Endothelial cell of umbilical vein (primary cell): ENCODE measurements around the gene ADAMTS17. TPM values are rescaled to one million over a fixed set of nuclear protein-coding genes. Genes with fewer than 3 reads are reported as not detected.

Experiments
- BruUV-seq: library from RNA; stranded (reverse); fragments of 400-500 nt; replicated peaks from 2 replicates; lab custom pipeline; 2021; lab: Mats Ljungman, UMichigan
- CTCF ChIA-PET: fragments of 300-600, 350-600 bp; sonication (Branson Sonifier 250); formaldehyde crosslinking; loops from one replicate; lab custom pipeline; 2021; ENCODE audit warnings: antibody characterized with exemption, inconsistent platforms; lab: Charles Lee
- POLR2A ChIA-PET: fragments of 300-600, 350-600 bp; sonication (Branson Sonifier 250); formaldehyde crosslinking; loops from one replicate; lab custom pipeline; 2021; ENCODE audit warnings: antibody characterized with exemption, inconsistent platforms; lab: Charles Lee
- DNase-seq: peaks from one replicate; pipeline ENCODE4 v3.0.0-alpha.2; 2011; ENCODE audit warnings: low read depth, low spot score
- FAIRE-seq: peaks from 2 replicates; lab custom pipeline; 2011; peaks lifted over from hg19 to GRCh38; lab: Jason Lieb, UNC
- H2AFZ ChIP-seq: 2 replicates; pipeline ENCODE4 v1.6.0; 2012; ENCODE audit warnings: low read depth, low read length, control low read depth, inconsistent platforms
- H3K27ac ChIP-seq: 2 replicates; pipeline ENCODE4 v1.5.1; 2011; ENCODE audit warnings: low read depth, mild to moderate bottlenecking, control low read depth, low read length, moderate library complexity; ENCODE audit not compliant: insufficient read depth
- H3K27me3 ChIP-seq, 2 experiments: 2 replicates each; pipeline versions ENCODE4 v1.6.0 to v1.6.1; 2011; ENCODE audit warnings: low read length in 2 of 2, mixed read lengths in 1 of 2; ENCODE audit not compliant: control insufficient read depth in 2 of 2, insufficient read depth in 2 of 2
- H3K36me3 ChIP-seq, 2 experiments: 2 replicates in 1 of 2; 3 replicates in 1 of 2; pipeline ENCODE4 v1.5.1; 2011; ENCODE audit warnings: low read length in 2 of 2, mild to moderate bottlenecking in 1 of 2, moderate library complexity in 1 of 2; ENCODE audit not compliant: control insufficient read depth in 2 of 2, insufficient read depth in 2 of 2; ENCODE audit errors: extremely low read depth in 1 of 2
- H3K4me1 ChIP-seq: 3 replicates; pipeline ENCODE4 v1.5.1; 2011; ENCODE audit warnings: mild to moderate bottlenecking, low read length; ENCODE audit not compliant: control insufficient read depth, insufficient read depth; ENCODE audit errors: extremely low read depth
- H3K4me2 ChIP-seq: 2 replicates; pipeline ENCODE4 v1.6.1; 2011; ENCODE audit warnings: low read length, control low read depth, mixed read lengths; ENCODE audit not compliant: insufficient read depth
- H3K4me3 ChIP-seq, 3 experiments: fragments of 200-600 bp in 1 of 3; sonication (generic), shearing (Covaris generic) in 1 of 3; replicated peaks in 1 of 3; 2 replicates each; pipeline ENCODE4 v1.5.1; 2011 to 2016; ENCODE audit warnings: control low read depth in 3 of 3, low read length in 3 of 3, mild to moderate bottlenecking in 2 of 3, inconsistent platforms in 1 of 3, low read depth in 1 of 3, moderate library complexity in 1 of 3; ENCODE audit not compliant: insufficient read depth in 1 of 3
- H3K79me2 ChIP-seq: 2 replicates; pipeline ENCODE4 v1.6.0; 2012; ENCODE audit warnings: low read length, inconsistent platforms; ENCODE audit not compliant: control insufficient read depth, insufficient read depth
- H3K9ac ChIP-seq: replicated peaks from 2 replicates; pipeline ENCODE3; 2011; ENCODE audit warnings: low read length, control low read depth; ENCODE audit not compliant: insufficient read depth; ENCODE audit errors: extremely low read depth
- H3K9me1 ChIP-seq: replicated peaks from 3 replicates; pipeline ENCODE4 v1.6.0; 2011; ENCODE audit warnings: mild to moderate bottlenecking, low read length; ENCODE audit not compliant: control insufficient read depth, insufficient read depth; ENCODE audit errors: extremely low read depth
- H3K9me3 ChIP-seq: replicated peaks from 2 replicates; pipeline ENCODE4 v1.5.1; 2012; ENCODE audit warnings: low read length, inconsistent platforms; ENCODE audit not compliant: control insufficient read depth, insufficient read depth
- H4K20me1 ChIP-seq: replicated peaks from 2 replicates; pipeline ENCODE3; 2011; ENCODE audit warnings: mild to moderate bottlenecking, low read length; ENCODE audit not compliant: control insufficient read depth, insufficient read depth; ENCODE audit errors: extremely low read depth
- CTCF ChIP-seq, 2 donors: IDR thresholded peaks; 1 replicate in 1 of 2; 2 replicates in 1 of 2; pipeline ENCODE4 v1.5.1; 2011; ENCODE audit warnings: low read length in 2 of 2, mild to moderate bottlenecking in 2 of 2, moderate library complexity in 2 of 2, control low read depth in 1 of 2, inconsistent platforms in 1 of 2, low read depth in 1 of 2; ENCODE audit not compliant: insufficient read depth in 1 of 2; ENCODE audit errors: extremely low read depth in 1 of 2
- EZH2 ChIP-seq: IDR thresholded peaks from 2 replicates; pipeline ENCODE4 v1.6.1; 2012; ENCODE audit warnings: borderline replicate concordance, low read depth, mild to moderate bottlenecking, moderate library complexity, low read length, inconsistent platforms; ENCODE audit not compliant: severe bottlenecking
- FOS ChIP-seq: IDR thresholded peaks from 2 replicates; pipeline ENCODE4 v1.6.1; 2011; ENCODE audit warnings: mild to moderate bottlenecking, low read length, moderate library complexity, borderline replicate concordance; ENCODE audit not compliant: insufficient read depth
- JUN ChIP-seq: IDR thresholded peaks from 2 replicates; pipeline ENCODE4 v1.6.1; 2011; ENCODE audit warnings: borderline replicate concordance, low read depth; ENCODE audit not compliant: insufficient read length, insufficient read depth
- MAX ChIP-seq: IDR thresholded peaks from 2 replicates; pipeline ENCODE4 v1.6.1; 2011; ENCODE audit not compliant: insufficient read depth, insufficient read length
- POLR2A ChIP-seq: IDR thresholded peaks from 2 replicates; pipeline ENCODE4 v1.6.1; 2012; ENCODE audit warnings: low read depth, mild to moderate bottlenecking, control low read depth, low read length
- dilution Hi-C: fragments of 300-500 bp; cut with MboI; formaldehyde crosslinking; loops from one replicate; pipeline ENCODE4 v1.15.0; 2019; ENCODE audit warnings: low sequenced_read_pairs; ENCODE audit not compliant: extremely low pct_ligation_motif_present
- intact Hi-C: fragments of 100-400 bp; cut with micrococcal nuclease; formaldehyde crosslinking; loops from one replicate; pipeline ENCODE4 v1.10.0; 2022
- polyA plus RNA-seq, 4 experiments: library from polyadenylated mRNA; depleted of rRNA in 3 of 4; stranded (reverse) in 3 of 4; unstranded in 1 of 4; fragments of >200 nt; gene quantifications; 2 replicates each; pipeline versions ENCODE4 v1.2.1 to v1.2.3, GENCODE V29; 2011 to 2012; ENCODE audit warnings: missing spikeins in 1 of 4
- total RNA-seq: library from RNA; stranded (reverse); gene quantifications from 2 replicates; pipeline ENCODE4 v1.2.3, GENCODE V29; 2021

ADAMTS17 gene
- total and polyA plus RNA-seq, 2 donors (not counting 3 experiments of a cell fraction or from before 2014, with no cell fraction given) = 0.12 TPM; not detected in 1

GRCh38 chr15:100168787-100169186 lies 173.0 kb downstream of the ADAMTS17 start:
- H3K79me2 ChIP-seq = no peaks in the 10 kb centered on the region
- H3K27me3 ChIP-seq = no peaks in the 10 kb centered on the region
- ChIA-PET POLR2A (no interaction called here), CTCF (no interaction called here)
- H3K9me3 ChIP-seq = no peaks in the 10 kb centered on the region
- no TSS peak for BruUV-seq
- TF ChIP-seq FOS (no peak), JUN (no peak), POLR2A (no peak), CTCF (IDR thresholded peaks at IDR 0.05; ENCODE audit: extremely low read depth in 1 of 2, insufficient read depth in 1 of 2, low read depth in 1 of 2, low read length in 2 of 2) (no peak), EZH2 (no peak), MAX (no peak)
- DNase-seq (no peak), FAIRE-seq (no peak)
- no peak overlapping the region for H2AFZ ChIP-seq
- H3K27ac ChIP-seq = no peak overlapping the region
- dilution Hi-C loops = no loop called here
- H3K9ac ChIP-seq = no peak overlapping the region
- no peaks in the 10 kb centered on the region for H3K4me1 ChIP-seq
- no peaks in the 10 kb centered on the region for H3K36me3 ChIP-seq
- intact Hi-C loops = no loop called here
- H3K9me1 ChIP-seq = no peaks in the 10 kb centered on the region
- no peak overlapping the region for H3K4me2 ChIP-seq
- H4K20me1 ChIP-seq = no peaks in the 10 kb centered on the region
- H3K4me3 ChIP-seq = no peak overlapping the region
